GM18511 (cell line): ENCODE measurements around the gene OOSP4A.

Experiments
- ATAC-seq: cut with Tn5 transposase; IDR thresholded peaks from one replicate; pipeline ENCODE4 v1.9.1; 2021; ENCODE audit warnings: mild to moderate bottlenecking, moderate library complexity; ENCODE audit not compliant: unreplicated experiment

The OOSP4A gene

GRCh38 chr11:59963733-59964132 is at the start of gene OOSP4A:
OOSP4A (plus strand) TSS chr11:59964033; CDS start chr11:59964033, 0 bp downstream.
- no peak for ATAC-seq

- ATAC-seq: no peak
Observed at GRCh38 chr11:59918480-59918879, 45.4 kb upstream of the OOSP4A start.

GRCh38 chr11:59918987-59919589 is 44.7 kb upstream of the OOSP4A start:
- ATAC-seq: no peak

DNA sequence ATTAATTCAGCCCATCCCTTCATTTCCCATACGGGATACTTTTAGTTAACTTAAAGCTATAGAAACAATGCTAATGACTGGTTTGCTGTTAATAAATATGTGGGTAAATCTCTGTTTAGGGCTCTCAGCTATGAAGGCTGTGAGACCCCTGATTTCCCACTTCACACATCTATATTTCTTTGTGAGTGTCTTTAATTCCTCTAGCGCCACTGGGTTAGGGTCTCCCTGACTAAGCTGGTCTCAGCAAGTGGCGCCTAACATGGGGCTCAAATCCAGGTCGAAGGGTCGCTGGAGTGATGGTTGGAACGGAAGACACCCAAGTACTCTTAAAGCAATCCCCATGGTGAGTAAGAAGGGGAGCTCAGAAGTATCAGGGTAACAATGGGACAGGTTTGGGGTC is 40.0 kb upstream of the OOSP4A start:
- ATAC-seq: no peak

DNA sequence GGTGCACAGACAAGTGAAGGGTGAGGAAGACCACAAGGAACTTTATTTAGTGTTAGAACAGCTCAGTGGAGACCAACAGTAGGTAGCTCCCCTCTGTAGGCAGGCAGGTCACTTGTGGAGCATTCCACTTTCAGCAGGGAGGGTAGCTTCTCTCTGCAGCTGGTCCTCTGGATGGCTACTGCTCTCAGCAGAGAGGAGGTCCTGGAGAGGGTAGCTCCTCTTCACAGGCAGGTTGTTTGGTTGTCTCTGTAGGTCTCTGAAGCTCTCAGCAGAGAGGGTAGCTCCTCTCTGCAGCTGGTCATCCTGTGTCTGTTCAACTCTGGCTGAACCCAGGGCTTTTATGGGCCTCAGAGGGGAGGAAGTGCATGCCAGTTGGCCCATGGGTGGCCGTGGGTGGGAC is 32.1 kb upstream of the OOSP4A start:
- ATAC-seq: no peak

- no peak for ATAC-seq
Observed at GRCh38 chr11:59938132-59938531, 25.7 kb upstream of the OOSP4A start, which contains the start of gene OOSP1. OOSP1 (plus strand) TSS chr11:59938432; CDS start chr11:59938455, 23 bp downstream.

DNA sequence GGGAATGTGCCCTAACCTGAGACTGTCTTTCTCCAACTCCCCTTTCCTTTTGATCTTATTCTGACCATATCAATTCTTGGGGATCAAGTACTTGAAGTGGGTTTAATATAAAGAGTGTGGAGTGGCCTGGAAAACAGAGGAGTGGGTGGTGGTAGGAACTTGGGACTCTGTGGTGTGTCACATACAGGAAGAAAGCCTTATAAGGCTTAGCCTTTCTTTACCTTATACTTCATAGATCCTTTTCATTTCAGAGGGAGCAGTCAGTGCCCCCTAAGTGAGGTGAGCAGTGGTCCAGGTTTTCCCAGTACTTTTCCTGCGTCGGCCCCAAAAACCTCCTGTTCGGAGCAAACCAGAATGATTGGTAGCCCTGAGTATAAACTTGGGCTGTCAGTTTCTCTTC is 25.1 kb upstream of the OOSP4A start:
- ATAC-seq: no peak

DNA sequence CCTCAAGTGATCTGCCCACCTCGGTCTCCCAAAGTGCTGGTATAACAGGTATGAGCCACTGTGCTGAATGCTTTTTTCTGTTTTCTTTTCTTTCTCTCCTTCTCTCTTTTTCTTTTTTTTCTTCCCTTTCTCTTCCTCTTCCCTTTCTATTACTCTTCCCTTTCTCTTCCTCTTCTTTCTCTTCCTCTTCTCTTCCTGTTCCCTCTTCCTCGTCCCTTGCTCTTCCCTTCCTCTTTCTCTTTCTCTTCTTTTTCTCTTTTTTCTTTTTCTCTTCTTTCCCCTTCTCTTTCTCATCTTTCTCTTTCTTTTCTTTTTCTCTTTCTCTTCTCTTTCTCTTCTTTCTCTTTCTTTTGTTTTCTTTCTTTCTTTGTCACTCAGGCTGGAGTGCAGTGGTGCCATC is 24.4 kb upstream of the OOSP4A start:
- no peak for ATAC-seq

DNA sequence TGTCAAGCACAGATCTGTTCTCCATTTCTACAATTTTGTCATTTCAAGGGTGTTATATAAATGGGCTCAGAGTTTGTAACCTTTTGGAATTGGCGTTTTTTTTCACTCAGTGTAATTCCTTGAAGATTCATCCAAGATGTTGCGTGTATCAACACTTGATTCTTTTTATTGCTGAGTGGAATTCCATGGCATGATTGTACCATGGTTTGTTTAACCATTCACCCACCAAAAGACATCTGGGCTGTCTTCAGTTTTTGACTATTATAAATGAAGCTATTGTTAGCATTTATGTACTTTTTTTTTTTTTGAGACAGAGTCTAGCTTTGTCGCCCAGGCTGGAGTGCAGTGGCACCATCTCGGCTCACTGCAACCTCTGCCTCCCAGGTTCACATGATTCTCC is 22.7 kb upstream of the OOSP4A start:
- ATAC-seq: no peak

DNA sequence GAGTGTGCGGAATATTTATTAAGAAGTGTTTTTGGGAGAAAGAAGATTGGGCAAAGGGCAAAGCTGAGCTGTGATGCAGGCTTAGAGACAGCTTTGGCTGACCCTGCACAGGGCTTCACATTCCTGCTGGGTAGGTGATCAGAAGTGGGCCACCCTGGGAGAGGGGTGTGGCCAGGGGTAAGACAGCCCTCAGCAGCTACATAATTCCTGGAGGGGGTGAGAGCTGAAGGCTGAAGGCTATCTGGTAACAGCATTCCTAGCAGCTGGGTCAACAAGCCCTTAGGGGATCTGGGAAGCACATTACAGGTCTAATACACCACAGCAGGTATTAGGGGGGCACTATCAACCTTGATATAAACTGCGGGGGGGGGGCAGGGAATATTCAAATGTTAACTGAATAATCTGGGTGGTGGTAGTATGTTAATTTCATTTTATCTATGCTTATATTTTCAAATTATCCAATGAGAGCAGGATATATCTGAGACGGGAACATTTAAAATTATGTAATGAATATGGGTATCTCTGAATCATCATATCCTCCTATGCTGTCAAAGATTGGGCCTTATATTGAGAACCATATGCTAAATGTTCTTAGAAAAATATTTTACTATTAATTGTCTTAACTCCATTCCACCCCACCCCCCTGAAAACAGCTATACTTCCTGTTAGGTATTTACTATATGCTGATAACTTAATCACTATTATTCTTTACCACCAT is 19.7 kb upstream of the OOSP4A start:
- ATAC-seq: no peak

GRCh38 chr11:59944720-59945119 is 19.1 kb upstream of the OOSP4A start:
- no peak for ATAC-seq

GRCh38 chr11:59953463-59954218 is 10.2 kb upstream of the OOSP4A start:
- no peak for ATAC-seq

DNA sequence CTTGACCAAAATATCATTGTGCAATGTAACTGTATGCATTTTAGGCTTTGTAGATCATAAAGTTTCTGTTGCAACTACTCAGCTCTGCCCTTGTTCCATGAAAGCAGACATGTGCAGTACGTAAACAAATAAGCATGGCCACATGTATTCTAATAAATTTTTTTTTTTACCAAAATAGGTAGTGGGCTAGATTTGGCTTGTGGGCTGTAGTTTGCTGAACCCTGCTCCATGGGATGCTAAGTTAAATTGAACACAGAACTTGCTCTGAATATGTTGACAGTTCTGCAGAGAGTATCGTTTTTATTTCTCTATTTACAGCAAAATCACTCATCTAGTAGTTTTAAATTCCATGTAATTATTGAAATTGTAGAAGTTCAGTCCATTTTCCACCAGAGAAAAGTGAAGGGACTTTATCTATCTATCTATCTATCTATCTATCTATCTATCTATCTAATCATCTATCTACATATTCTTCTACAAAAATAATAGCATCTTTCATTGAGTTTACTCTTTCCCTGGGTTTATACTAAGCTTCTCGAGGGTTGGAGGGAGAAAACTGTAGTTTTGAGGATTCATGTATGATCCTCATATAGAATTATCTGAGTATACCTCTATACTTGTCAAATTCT is 9.5 kb upstream of the OOSP4A start:
- no peak for ATAC-seq

- ATAC-seq: no peak
Observed at GRCh38 chr11:59957094-59957493, 6.7 kb upstream of the OOSP4A start.

DNA sequence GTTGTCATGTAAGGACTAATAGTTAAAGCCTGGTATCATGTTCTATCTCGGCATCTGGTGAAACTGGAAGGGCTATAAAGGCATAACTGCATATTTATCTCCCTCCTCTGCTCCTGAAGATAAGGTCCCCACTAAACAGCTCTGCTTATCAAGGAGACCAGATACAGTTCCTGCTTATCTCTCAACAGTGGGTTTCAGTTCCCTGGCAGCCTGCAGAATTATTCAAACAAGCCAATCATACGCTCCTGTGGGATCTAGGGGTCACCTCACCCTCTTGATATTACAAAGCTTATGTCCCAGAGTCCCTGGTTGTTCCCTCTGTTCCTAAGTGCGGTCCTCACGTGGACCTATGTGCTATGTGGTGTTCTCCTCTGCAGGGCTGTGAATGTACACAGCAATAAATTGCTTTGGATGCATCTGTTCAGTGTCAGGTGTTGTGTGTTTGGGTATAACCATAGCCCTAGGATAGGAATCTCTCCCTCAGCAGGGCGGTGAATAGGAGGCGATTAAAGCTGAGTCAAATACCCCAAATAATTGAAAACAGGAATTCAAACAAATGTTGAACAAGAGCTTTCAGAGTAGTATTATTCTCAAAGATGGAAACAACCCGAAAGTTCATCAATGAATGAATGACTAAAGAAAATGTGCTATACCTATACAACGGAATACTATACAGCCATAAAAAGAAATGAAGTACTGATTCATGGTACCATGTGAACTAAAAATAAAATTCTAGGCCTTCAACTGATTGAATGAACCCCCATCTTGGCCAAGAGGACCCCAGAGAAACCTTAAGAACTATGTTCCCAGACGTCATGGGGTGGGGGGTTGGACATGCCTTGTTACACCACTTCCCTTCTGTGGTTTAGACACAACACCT is 3.1 kb upstream of the OOSP4A start:
- no peak for ATAC-seq

GRCh38 chr11:59962107-59962482 is 1.7 kb upstream of the OOSP4A start:
- ATAC-seq: no peak

GRCh38 chr11:59965424-59965823 is 1.6 kb downstream of the OOSP4A start:
- no peak for ATAC-seq

GRCh38 chr11:59966201-59966600 is 2.4 kb downstream of the OOSP4A start:
- ATAC-seq: no peak

GRCh38 chr11:59967677-59968394 is 4.0 kb downstream of the OOSP4A start:
- ATAC-seq: no peak

- ATAC-seq: no peak
Observed at GRCh38 chr11:59968395-59968783, 4.6 kb downstream of the OOSP4A start.
